Astrocyte (in vitro differentiated cells and primary cell): ENCODE measurements around the gene UST. TPM values are rescaled to one million over a fixed set of nuclear protein-coding genes. Genes with fewer than 3 reads are reported as not detected.

ENCODE experiments used
- DNase-seq: peaks from one replicate; pipeline ENCODE4 v3.0.0-alpha.2; 2010; ENCODE audit warnings: low read depth
- FAIRE-seq: peaks from 2 replicates; lab custom pipeline; 2011; peaks lifted over from hg19 to GRCh38; lab: Jason Lieb, UNC
- H2AFZ ChIP-seq: 2 replicates; pipeline ENCODE4 v1.6.0; 2012; ENCODE audit warnings: low read depth, low read length, inconsistent platforms
- H3K27ac ChIP-seq: 2 replicates; pipeline ENCODE4 v1.5.1; 2011; ENCODE audit warnings: low read depth, low read length, inconsistent platforms
- H3K27me3 ChIP-seq: 2 replicates; pipeline ENCODE4 v1.6.0; 2011; ENCODE audit warnings: low read length, inconsistent platforms; ENCODE audit not compliant: insufficient read depth
- H3K36me3 ChIP-seq: 2 replicates; pipeline ENCODE4 v1.5.1; 2011; ENCODE audit warnings: low read length, inconsistent platforms; ENCODE audit not compliant: insufficient read depth
- H3K4me1 ChIP-seq: 2 replicates; pipeline ENCODE4 v1.5.1; 2011; ENCODE audit warnings: low read length, inconsistent platforms; ENCODE audit not compliant: insufficient read depth
- H3K4me2 ChIP-seq: 2 replicates; pipeline ENCODE4 v1.6.0; 2012; ENCODE audit warnings: low read length, inconsistent platforms
- H3K4me3 ChIP-seq: 2 replicates; pipeline ENCODE4 v1.5.1; 2011; ENCODE audit warnings: low read depth, mild to moderate bottlenecking, low read length, inconsistent platforms; ENCODE audit not compliant: insufficient read depth
- H3K79me2 ChIP-seq: 2 replicates; pipeline ENCODE4 v1.6.0; 2012; ENCODE audit warnings: mild to moderate bottlenecking, low read length, inconsistent platforms; ENCODE audit not compliant: insufficient read depth
- H3K9ac ChIP-seq: 2 replicates; pipeline ENCODE4 v1.6.0; 2012; ENCODE audit warnings: mild to moderate bottlenecking, low read length, inconsistent platforms
- H3K9me3 ChIP-seq: 2 replicates; pipeline ENCODE4 v1.5.1; 2012; ENCODE audit warnings: low read depth, mild to moderate bottlenecking, low read length, inconsistent platforms; ENCODE audit not compliant: insufficient read depth
- H4K20me1 ChIP-seq: 2 replicates; pipeline ENCODE4 v1.6.0; 2012; ENCODE audit warnings: low read length, inconsistent platforms; ENCODE audit not compliant: insufficient read depth
- H3K27ac Mint-ChIP-seq: one replicate; pipeline ENCODE4 v1.8.0; 2021; ENCODE audit warnings: mild to moderate bottlenecking, mixed read lengths; ENCODE audit not compliant: unreplicated experiment
- H3K27me3 Mint-ChIP-seq: one replicate; pipeline ENCODE4 v1.8.0; 2021; ENCODE audit warnings: low read depth, mixed read lengths; ENCODE audit not compliant: unreplicated experiment
- H3K36me3 Mint-ChIP-seq: one replicate; pipeline ENCODE4 v1.8.0; 2021; ENCODE audit warnings: low read depth, mixed read lengths; ENCODE audit not compliant: unreplicated experiment
- H3K4me1 Mint-ChIP-seq: one replicate; pipeline ENCODE4 v1.8.0; 2021; ENCODE audit warnings: low read depth, mixed read lengths; ENCODE audit not compliant: unreplicated experiment
- H3K4me3 Mint-ChIP-seq: one replicate; pipeline ENCODE4 v1.8.0; 2021; ENCODE audit warnings: mild to moderate bottlenecking, moderate library complexity, mixed read lengths; ENCODE audit not compliant: unreplicated experiment
- H3K9me3 Mint-ChIP-seq: one replicate; pipeline ENCODE4 v1.8.0; 2021; ENCODE audit warnings: mild to moderate bottlenecking, mixed read lengths; ENCODE audit not compliant: unreplicated experiment
- CTCF ChIP-seq: IDR thresholded peaks from 2 replicates; pipeline ENCODE4 v1.5.1; 2011; ENCODE audit warnings: low read depth, mild to moderate bottlenecking, inconsistent platforms, low read length, moderate library complexity; ENCODE audit not compliant: insufficient read depth
- EZH2 ChIP-seq: IDR thresholded peaks from 2 replicates; pipeline ENCODE4 v1.6.1; 2012; ENCODE audit warnings: mild to moderate bottlenecking, low read length, inconsistent platforms; ENCODE audit not compliant: insufficient read depth
- total RNA-seq: library from RNA; stranded (reverse); gene quantifications from 2 replicates; pipeline ENCODE4 v1.2.1, GENCODE V29; 2021

Gene UST
- total RNA-seq, 1 donor from 2014 or later = 15.3 TPM

GRCh38 chr6:148934961-148935360, 188.1 kb downstream of the UST start:
- Mint-ChIP-seq H3K9me3 (no peaks in the 10 kb centered on the region), H3K27me3 (no peaks in the 10 kb centered on the region), H3K4me1 (peaks cover 18% of the 10 kb centered on the region), H3K4me3 (no peak overlapping the region), H3K36me3 (no peaks in the 10 kb centered on the region), H3K27ac (no peak overlapping the region)
- DNase-seq = no peak
- H3K9me3 ChIP-seq = no peaks in the 10 kb centered on the region
- H4K20me1 ChIP-seq = no peaks in the 10 kb centered on the region
- no peak overlapping the region for H3K27ac ChIP-seq
- H3K27me3 ChIP-seq = no peaks in the 10 kb centered on the region
- H3K4me3 ChIP-seq = no peak overlapping the region
- no peak for FAIRE-seq
- H3K36me3 ChIP-seq = no peaks in the 10 kb centered on the region
- no peak overlapping the region for H2AFZ ChIP-seq
- H3K9ac ChIP-seq = no peak overlapping the region
- peaks cover 15% of the 10 kb centered on the region for H3K4me1 ChIP-seq
- H3K4me2 ChIP-seq = no peak overlapping the region
- H3K79me2 ChIP-seq = no peaks in the 10 kb centered on the region
- TF ChIP-seq EZH2 (no peak), CTCF (no peak)

- H3K36me3 Mint-ChIP-seq = no peaks in the 10 kb centered on the region
- H2AFZ ChIP-seq = no peak overlapping the region
- no peaks in the 10 kb centered on the region for H3K79me2 ChIP-seq
- no peaks in the 10 kb centered on the region for H4K20me1 ChIP-seq
- H3K9me3 Mint-ChIP-seq = no peaks in the 10 kb centered on the region
- peaks cover 15% of the 10 kb centered on the region for H3K4me1 ChIP-seq
- no peaks in the 10 kb centered on the region for H3K36me3 ChIP-seq
- peak overlapping the region; percentile 44 for H3K27ac Mint-ChIP-seq
- H3K4me1 Mint-ChIP-seq = peaks cover 18% of the 10 kb centered on the region
- H3K4me2 ChIP-seq = peak overlapping the region; percentile 31
- H3K9me3 ChIP-seq = no peaks in the 10 kb centered on the region
- H3K4me3 Mint-ChIP-seq = no peak overlapping the region
- H3K4me3 ChIP-seq = no peak overlapping the region
- no peak overlapping the region for H3K27ac ChIP-seq
- no peaks in the 10 kb centered on the region for H3K27me3 ChIP-seq
- FAIRE-seq (peak; percentile 52), DNase-seq (peak; percentile 52)
- no peaks in the 10 kb centered on the region for H3K27me3 Mint-ChIP-seq
- no peak for TF ChIP-seq CTCF
- TF ChIP-seq EZH2 = no peak
- no peak overlapping the region for H3K9ac ChIP-seq
Observed at GRCh38 chr6:148935705-148936435, 189.0 kb downstream of the UST start.

DNA sequence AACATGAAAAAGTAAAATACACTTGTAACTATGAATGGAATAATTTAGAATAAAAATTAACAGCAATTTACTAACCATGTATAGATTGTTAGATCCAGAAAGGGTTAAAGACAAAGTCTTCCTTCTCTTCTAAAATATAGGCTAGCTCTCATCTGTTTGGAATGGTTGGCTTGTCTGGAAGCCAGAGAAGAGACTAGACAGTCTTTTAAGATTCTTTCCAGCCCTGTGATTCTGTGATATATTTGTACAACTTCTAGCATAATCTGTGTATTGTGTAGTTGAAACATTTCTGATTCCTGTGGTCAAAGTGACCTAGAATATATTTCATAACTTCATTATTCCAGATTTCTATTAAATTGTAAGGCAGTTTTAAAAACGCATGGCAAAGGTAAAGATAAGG, 196.6 kb downstream of the UST start:
- FAIRE-seq = peak; percentile 56
- TF ChIP-seq CTCF (no peak), EZH2 (no peak)
- no peaks in the 10 kb centered on the region for H3K79me2 ChIP-seq
- no peak overlapping the region for H3K4me3 ChIP-seq
- no peaks in the 10 kb centered on the region for H3K36me3 ChIP-seq
- peaks cover 2% of the 10 kb centered on the region for H3K36me3 Mint-ChIP-seq
- H3K27ac ChIP-seq = no peak overlapping the region
- H3K9ac ChIP-seq = no peak overlapping the region
- H3K9me3 Mint-ChIP-seq = no peaks in the 10 kb centered on the region
- H3K4me1 Mint-ChIP-seq = peaks cover 32% of the 10 kb centered on the region
- no peaks in the 10 kb centered on the region for H3K27me3 Mint-ChIP-seq
- no peaks in the 10 kb centered on the region for H3K9me3 ChIP-seq
- H3K4me2 ChIP-seq = no peak overlapping the region
- no peak overlapping the region for H2AFZ ChIP-seq
- DNase-seq = peak; percentile 74
- no peaks in the 10 kb centered on the region for H3K4me1 ChIP-seq
- no peak overlapping the region for H3K4me3 Mint-ChIP-seq
- no peaks in the 10 kb centered on the region for H3K27me3 ChIP-seq
- no peaks in the 10 kb centered on the region for H4K20me1 ChIP-seq
- peak overlapping the region; percentile 96 for H3K27ac Mint-ChIP-seq
